Neural progenitor cell (in vitro differentiated cells): ENCODE data around the gene C8B.

ENCODE experiments used
- EZH2 ChIP-seq: fragments of 200-600 bp; sonication (generic); IDR thresholded peaks from 2 replicates; pipeline ENCODE4 v1.6.1; 2017; ENCODE audit warnings: antibody characterized with exemption, mild to moderate bottlenecking, moderate library complexity
- EZH2phosphoT487 ChIP-seq: fragments of 200-600 bp; sonication (generic); IDR thresholded peaks from 2 replicates; pipeline ENCODE4 v1.6.1; 2017; ENCODE audit warnings: antibody characterized with exemption
- TF ChIP-seq, protein P1 (sequence below): fragments of 200-600 bp; sonication (generic); IDR thresholded peaks from 2 replicates; pipeline ENCODE4 v1.5.1; 2017; ENCODE audit warnings: antibody characterized with exemption, mild to moderate bottlenecking

DNA sequence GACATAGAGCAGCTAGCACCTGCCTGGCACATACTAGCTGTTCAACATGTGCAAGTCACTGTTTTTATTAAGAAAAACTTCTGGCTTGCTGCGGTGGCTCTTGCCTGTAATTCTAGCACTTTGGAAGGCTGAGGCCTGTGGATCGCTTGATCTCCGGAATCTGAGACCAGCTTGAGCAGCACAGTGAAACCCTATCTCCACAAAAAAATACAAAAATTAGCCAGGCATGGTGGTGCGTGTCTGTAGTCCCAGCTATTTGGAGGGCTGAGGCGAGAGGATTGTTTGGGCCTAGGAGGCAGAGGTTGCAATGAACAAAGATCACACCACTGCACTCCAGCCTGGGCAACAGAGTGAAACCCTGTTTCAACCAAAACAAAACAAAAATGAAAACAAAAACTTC lies 27.7 kb upstream of the C8B start:
- TF ChIP-seq, protein P1, sequence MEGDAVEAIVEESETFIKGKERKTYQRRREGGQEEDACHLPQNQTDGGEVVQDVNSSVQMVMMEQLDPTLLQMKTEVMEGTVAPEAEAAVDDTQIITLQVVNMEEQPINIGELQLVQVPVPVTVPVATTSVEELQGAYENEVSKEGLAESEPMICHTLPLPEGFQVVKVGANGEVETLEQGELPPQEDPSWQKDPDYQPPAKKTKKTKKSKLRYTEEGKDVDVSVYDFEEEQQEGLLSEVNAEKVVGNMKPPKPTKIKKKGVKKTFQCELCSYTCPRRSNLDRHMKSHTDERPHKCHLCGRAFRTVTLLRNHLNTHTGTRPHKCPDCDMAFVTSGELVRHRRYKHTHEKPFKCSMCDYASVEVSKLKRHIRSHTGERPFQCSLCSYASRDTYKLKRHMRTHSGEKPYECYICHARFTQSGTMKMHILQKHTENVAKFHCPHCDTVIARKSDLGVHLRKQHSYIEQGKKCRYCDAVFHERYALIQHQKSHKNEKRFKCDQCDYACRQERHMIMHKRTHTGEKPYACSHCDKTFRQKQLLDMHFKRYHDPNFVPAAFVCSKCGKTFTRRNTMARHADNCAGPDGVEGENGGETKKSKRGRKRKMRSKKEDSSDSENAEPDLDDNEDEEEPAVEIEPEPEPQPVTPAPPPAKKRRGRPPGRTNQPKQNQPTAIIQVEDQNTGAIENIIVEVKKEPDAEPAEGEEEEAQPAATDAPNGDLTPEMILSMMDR, result no peak
- TF ChIP-seq EZH2 (no peak), EZH2phosphoT487 (no peak)
